ENCODE data around the gene LRRC4C.

The LRRC4C gene

GRCh38 chr11:41414771-41415440 lies 44.5 kb downstream of the LRRC4C start:
- Histone ChIP-seq H3K27ac (ENCODE audit: low read depth, low read length) (no peak overlapping the region), H3K79me2 (ENCODE audit: control insufficient read depth, insufficient read depth, low read length, unreplicated experiment) (no peaks in the 10 kb centered on the region)

GRCh38 chr11:41413843-41414242 lies 45.6 kb downstream of the LRRC4C start:
- Histone ChIP-seq H3K36me3 (ENCODE audit: insufficient read depth, low read length) (no peaks in the 10 kb centered on the region), H3K4me3 (ENCODE audit: low read depth, low read length) (no peak overlapping the region), H3K27ac (ENCODE audit: low read depth, low read length) (no peak overlapping the region), H3K79me2 (ENCODE audit: control insufficient read depth, insufficient read depth, low read length, unreplicated experiment) (no peaks in the 10 kb centered on the region), H3K27me3 (ENCODE audit: insufficient read depth, low read length) (no peaks in the 10 kb centered on the region), H3K4me1 (ENCODE audit: control insufficient read depth, insufficient read depth, low read length, unreplicated experiment) (no peaks in the 10 kb centered on the region), H2AFZ (ENCODE audit: low read length, unreplicated experiment) (no peak overlapping the region)

More at GRCh38 chr11:41414771-41415440, 44.5 kb downstream of the LRRC4C start:
- Histone ChIP-seq H3K4me3 (ENCODE audit: low read depth, low read length) (no peak overlapping the region), H3K27me3 (ENCODE audit: insufficient read depth, low read length) (no peaks in the 10 kb centered on the region), H2AFZ (ENCODE audit: low read length, unreplicated experiment) (no peak overlapping the region), H3K36me3 (ENCODE audit: insufficient read depth, low read length) (no peaks in the 10 kb centered on the region), H3K4me1 (ENCODE audit: control insufficient read depth, insufficient read depth, low read length, unreplicated experiment) (no peaks in the 10 kb centered on the region)

GRCh38 chr11:41405812-41406211 lies 53.6 kb downstream of the LRRC4C start:
- Histone ChIP-seq H2AFZ (ENCODE audit: low read length, unreplicated experiment) (no peak overlapping the region), H3K27ac (ENCODE audit: low read depth, low read length) (no peak overlapping the region), H3K4me3 (ENCODE audit: low read depth, low read length) (no peak overlapping the region), H3K36me3 (ENCODE audit: insufficient read depth, low read length) (no peaks in the 10 kb centered on the region), H3K27me3 (ENCODE audit: insufficient read depth, low read length) (no peaks in the 10 kb centered on the region), H3K4me1 (ENCODE audit: control insufficient read depth, insufficient read depth, low read length, unreplicated experiment) (no peaks in the 10 kb centered on the region), H3K79me2 (ENCODE audit: control insufficient read depth, insufficient read depth, low read length, unreplicated experiment) (no peaks in the 10 kb centered on the region)

DNA sequence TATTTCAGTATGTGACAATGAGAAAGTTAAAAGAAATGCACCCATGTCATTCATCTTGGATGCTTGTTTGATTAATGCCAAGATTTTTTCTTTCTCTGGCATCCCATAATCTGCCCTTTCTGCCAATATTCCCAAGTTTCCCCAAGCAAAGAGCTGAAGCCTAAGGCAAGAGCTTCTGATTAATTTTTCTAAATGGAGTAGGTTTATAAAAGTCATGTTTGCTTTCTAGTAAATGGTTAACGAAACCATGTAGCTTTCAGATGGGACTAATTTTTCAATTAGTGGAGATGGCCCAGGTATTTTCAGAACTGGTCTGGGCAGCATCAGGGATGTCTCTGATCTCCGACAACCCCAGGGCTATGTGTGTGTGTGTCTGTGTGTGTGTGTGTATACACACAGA lies 55.3 kb downstream of the LRRC4C start:
- Histone ChIP-seq H3K79me2 (ENCODE audit: control insufficient read depth, insufficient read depth, low read length, unreplicated experiment) (no peaks in the 10 kb centered on the region), H2AFZ (ENCODE audit: low read length, unreplicated experiment) (no peak overlapping the region), H3K4me1 (ENCODE audit: control insufficient read depth, insufficient read depth, low read length, unreplicated experiment) (no peaks in the 10 kb centered on the region), H3K36me3 (ENCODE audit: insufficient read depth, low read length) (no peaks in the 10 kb centered on the region), H3K27ac (ENCODE audit: low read depth, low read length) (no peak overlapping the region), H3K4me3 (ENCODE audit: low read depth, low read length) (no peak overlapping the region), H3K27me3 (ENCODE audit: insufficient read depth, low read length) (no peaks in the 10 kb centered on the region)

GRCh38 chr11:41403458-41403857 lies 56.0 kb downstream of the LRRC4C start:
- H3K27ac ChIP-seq (ENCODE audit: low read depth, low read length), result no peak overlapping the region
- no peak overlapping the region for H2AFZ ChIP-seq (ENCODE audit: low read length, unreplicated experiment)
- no peaks in the 10 kb centered on the region for H3K79me2 ChIP-seq (ENCODE audit: control insufficient read depth, insufficient read depth, low read length, unreplicated experiment)
- no peak overlapping the region for H3K4me3 ChIP-seq (ENCODE audit: low read depth, low read length)
- H3K4me1 ChIP-seq (ENCODE audit: control insufficient read depth, insufficient read depth, low read length, unreplicated experiment), result no peaks in the 10 kb centered on the region
- no peaks in the 10 kb centered on the region for H3K36me3 ChIP-seq (ENCODE audit: insufficient read depth, low read length)
- H3K27me3 ChIP-seq (ENCODE audit: insufficient read depth, low read length), result no peaks in the 10 kb centered on the region

GRCh38 chr11:41400819-41401382 lies 58.6 kb downstream of the LRRC4C start:
- no peaks in the 10 kb centered on the region for H3K36me3 ChIP-seq (ENCODE audit: insufficient read depth, low read length)
- no peaks in the 10 kb centered on the region for H3K79me2 ChIP-seq (ENCODE audit: control insufficient read depth, insufficient read depth, low read length, unreplicated experiment)
- no peaks in the 10 kb centered on the region for H3K4me1 ChIP-seq (ENCODE audit: control insufficient read depth, insufficient read depth, low read length, unreplicated experiment)
- no peaks in the 10 kb centered on the region for H3K27me3 ChIP-seq (ENCODE audit: insufficient read depth, low read length)
- H2AFZ ChIP-seq (ENCODE audit: low read length, unreplicated experiment), result no peak overlapping the region
- no peak overlapping the region for H3K27ac ChIP-seq (ENCODE audit: low read depth, low read length)
- no peak overlapping the region for H3K4me3 ChIP-seq (ENCODE audit: low read depth, low read length)

DNA sequence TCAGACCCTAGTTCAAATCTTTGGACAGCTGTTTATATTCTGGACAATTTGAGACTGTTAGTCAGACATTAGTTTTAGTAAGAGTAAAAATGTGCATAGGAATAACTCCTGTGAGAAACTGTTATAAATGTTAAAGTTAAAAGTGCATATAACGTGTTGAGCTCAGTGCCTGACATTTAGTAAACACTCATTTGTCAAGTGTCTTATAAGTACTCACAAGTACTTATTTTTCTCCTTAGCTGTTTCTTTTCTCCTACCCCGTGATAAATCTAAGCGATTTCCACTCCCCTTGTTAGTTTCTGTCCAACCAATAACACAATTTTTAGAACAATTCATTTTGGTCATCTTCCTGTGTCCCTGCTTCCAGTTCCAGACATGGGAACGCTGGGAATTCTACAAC lies 59.3 kb downstream of the LRRC4C start:
- Histone ChIP-seq H3K27me3 (ENCODE audit: insufficient read depth, low read length) (no peaks in the 10 kb centered on the region), H2AFZ (ENCODE audit: low read length, unreplicated experiment) (no peak overlapping the region), H3K36me3 (ENCODE audit: insufficient read depth, low read length) (no peaks in the 10 kb centered on the region), H3K79me2 (ENCODE audit: control insufficient read depth, insufficient read depth, low read length, unreplicated experiment) (no peaks in the 10 kb centered on the region), H3K4me1 (ENCODE audit: control insufficient read depth, insufficient read depth, low read length, unreplicated experiment) (no peaks in the 10 kb centered on the region), H3K4me3 (ENCODE audit: low read depth, low read length) (no peak overlapping the region), H3K27ac (ENCODE audit: low read depth, low read length) (no peak overlapping the region)

DNA sequence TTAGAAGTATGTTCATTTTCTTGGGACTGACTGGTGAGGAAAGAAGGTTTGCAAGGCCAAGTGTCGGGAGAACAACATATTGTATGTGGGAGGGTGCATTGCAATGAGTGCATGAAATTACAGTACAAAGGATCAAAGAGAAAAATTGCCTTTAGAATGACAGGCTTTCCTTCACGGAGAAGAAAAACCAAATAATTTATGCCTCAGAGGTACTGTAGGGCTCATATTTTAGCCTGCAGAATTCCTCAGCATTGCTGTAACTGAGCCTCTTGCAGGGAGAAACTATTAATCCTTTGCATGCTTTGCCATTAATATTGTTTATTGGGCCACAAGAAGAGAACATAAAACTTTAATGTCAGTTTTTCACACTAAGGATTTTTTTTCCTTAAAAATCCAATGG lies 60.1 kb downstream of the LRRC4C start:
- Histone ChIP-seq H2AFZ (ENCODE audit: low read length, unreplicated experiment) (no peak overlapping the region), H3K36me3 (ENCODE audit: insufficient read depth, low read length) (no peaks in the 10 kb centered on the region), H3K27me3 (ENCODE audit: insufficient read depth, low read length) (no peaks in the 10 kb centered on the region), H3K79me2 (ENCODE audit: control insufficient read depth, insufficient read depth, low read length, unreplicated experiment) (no peaks in the 10 kb centered on the region), H3K27ac (ENCODE audit: low read depth, low read length) (no peak overlapping the region), H3K4me3 (ENCODE audit: low read depth, low read length) (no peak overlapping the region), H3K4me1 (ENCODE audit: control insufficient read depth, insufficient read depth, low read length, unreplicated experiment) (no peaks in the 10 kb centered on the region)

GRCh38 chr11:41398175-41398574 lies 61.3 kb downstream of the LRRC4C start:
- Histone ChIP-seq H3K27me3 (ENCODE audit: insufficient read depth, low read length) (no peaks in the 10 kb centered on the region), H3K36me3 (ENCODE audit: insufficient read depth, low read length) (no peaks in the 10 kb centered on the region), H2AFZ (ENCODE audit: low read length, unreplicated experiment) (no peak overlapping the region), H3K27ac (ENCODE audit: low read depth, low read length) (no peak overlapping the region), H3K79me2 (ENCODE audit: control insufficient read depth, insufficient read depth, low read length, unreplicated experiment) (no peaks in the 10 kb centered on the region), H3K4me1 (ENCODE audit: control insufficient read depth, insufficient read depth, low read length, unreplicated experiment) (no peaks in the 10 kb centered on the region), H3K4me3 (ENCODE audit: low read depth, low read length) (no peak overlapping the region)

GRCh38 chr11:41394521-41395195 lies 64.8 kb downstream of the LRRC4C start:
- Histone ChIP-seq H3K4me1 (ENCODE audit: control insufficient read depth, insufficient read depth, low read length, unreplicated experiment) (no peaks in the 10 kb centered on the region), H3K4me3 (ENCODE audit: low read depth, low read length) (no peak overlapping the region), H3K79me2 (ENCODE audit: control insufficient read depth, insufficient read depth, low read length, unreplicated experiment) (no peaks in the 10 kb centered on the region), H2AFZ (ENCODE audit: low read length, unreplicated experiment) (no peak overlapping the region), H3K36me3 (ENCODE audit: insufficient read depth, low read length) (no peaks in the 10 kb centered on the region), H3K27ac (ENCODE audit: low read depth, low read length) (no peak overlapping the region), H3K27me3 (ENCODE audit: insufficient read depth, low read length) (no peaks in the 10 kb centered on the region)

- Histone ChIP-seq H3K4me3 (ENCODE audit: low read depth, low read length) (no peak overlapping the region), H2AFZ (ENCODE audit: low read length, unreplicated experiment) (no peak overlapping the region), H3K79me2 (ENCODE audit: control insufficient read depth, insufficient read depth, low read length, unreplicated experiment) (no peaks in the 10 kb centered on the region), H3K36me3 (ENCODE audit: insufficient read depth, low read length) (no peaks in the 10 kb centered on the region), H3K27ac (ENCODE audit: low read depth, low read length) (no peak overlapping the region), H3K4me1 (ENCODE audit: control insufficient read depth, insufficient read depth, low read length, unreplicated experiment) (no peaks in the 10 kb centered on the region), H3K27me3 (ENCODE audit: insufficient read depth, low read length) (no peaks in the 10 kb centered on the region)
These were observed 66.9 kb downstream of the LRRC4C start for GRCh38 chr11:41392596-41392995.
